ENCODE data around the gene PARP16. TPM values are rescaled to one million over a fixed set of nuclear protein-coding genes. Genes with fewer than 3 reads are reported as not detected.
A peak's percentile ranks its signal among the peaks of the same experiment; 100 is the strongest.

The PARP16 gene, protein sequence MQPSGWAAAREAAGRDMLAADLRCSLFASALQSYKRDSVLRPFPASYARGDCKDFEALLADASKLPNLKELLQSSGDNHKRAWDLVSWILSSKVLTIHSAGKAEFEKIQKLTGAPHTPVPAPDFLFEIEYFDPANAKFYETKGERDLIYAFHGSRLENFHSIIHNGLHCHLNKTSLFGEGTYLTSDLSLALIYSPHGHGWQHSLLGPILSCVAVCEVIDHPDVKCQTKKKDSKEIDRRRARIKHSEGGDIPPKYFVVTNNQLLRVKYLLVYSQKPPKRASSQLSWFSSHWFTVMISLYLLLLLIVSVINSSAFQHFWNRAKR
- 12.9 TPM in 2 replicates for total RNA-seq (2014; rRNA removed; shearing (Covaris generic))

DNA sequence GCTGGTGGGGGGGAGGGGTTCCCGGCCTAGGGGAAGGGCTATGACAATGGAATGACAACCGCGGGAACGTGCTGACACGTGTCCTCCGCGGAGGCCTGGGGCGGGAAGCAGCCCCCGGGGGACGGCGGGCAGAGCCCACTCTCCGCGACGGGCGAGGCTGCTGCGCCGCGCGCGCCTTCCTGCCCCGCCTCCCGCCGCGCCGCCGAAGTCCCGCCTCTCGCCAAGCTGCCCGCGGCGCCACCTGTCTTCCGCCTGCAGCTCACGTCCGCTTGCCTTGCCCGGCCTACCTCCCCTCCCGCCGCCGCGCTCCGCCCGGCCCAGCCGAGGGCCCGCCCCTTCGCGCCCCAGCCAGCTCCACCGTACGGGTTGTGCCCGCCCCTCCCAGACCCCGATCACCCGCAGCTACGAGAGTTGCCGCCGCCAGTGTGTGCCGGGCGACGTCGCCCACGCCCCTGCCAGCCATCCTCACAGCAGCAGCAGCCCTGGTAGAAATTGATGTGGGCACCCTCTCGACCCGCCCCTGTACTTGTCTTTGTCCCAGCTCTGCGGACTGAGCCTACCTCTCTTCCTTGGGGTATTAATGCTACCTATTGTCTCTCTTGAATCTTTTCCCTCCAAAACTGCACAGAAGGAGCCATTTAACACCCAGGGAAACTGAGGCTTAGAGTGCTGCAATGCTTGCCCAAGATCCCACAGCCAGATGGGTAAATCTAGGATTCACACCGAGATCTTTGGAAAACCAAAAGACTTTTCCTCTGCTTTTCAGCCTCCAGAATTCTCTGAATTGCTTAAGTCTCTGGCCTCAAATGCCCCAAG lies at the start of gene PARP16:
Gene PARP16 (minus strand): TSS at position 180 of the 816 bp plus-strand sequence. CDS start 457 bp downstream, outside the sequence.
- H3K4me3 ChIP-seq = peak within 1 kb of the TSS; percentile 67
- no peaks in the 10 kb centered on the region for H3K27me3 ChIP-seq
- H3K4me1 ChIP-seq = peaks cover 3% of the 10 kb centered on the region
- H3K36me3 ChIP-seq = no peaks in the 10 kb centered on the region
- H3K27ac ChIP-seq = peak within 1 kb of the TSS; percentile 63
- DNase-seq = peak; percentile 93 to 95
- H3K9me3 ChIP-seq (replicated peaks) = no peaks in the 10 kb centered on the region

DNA sequence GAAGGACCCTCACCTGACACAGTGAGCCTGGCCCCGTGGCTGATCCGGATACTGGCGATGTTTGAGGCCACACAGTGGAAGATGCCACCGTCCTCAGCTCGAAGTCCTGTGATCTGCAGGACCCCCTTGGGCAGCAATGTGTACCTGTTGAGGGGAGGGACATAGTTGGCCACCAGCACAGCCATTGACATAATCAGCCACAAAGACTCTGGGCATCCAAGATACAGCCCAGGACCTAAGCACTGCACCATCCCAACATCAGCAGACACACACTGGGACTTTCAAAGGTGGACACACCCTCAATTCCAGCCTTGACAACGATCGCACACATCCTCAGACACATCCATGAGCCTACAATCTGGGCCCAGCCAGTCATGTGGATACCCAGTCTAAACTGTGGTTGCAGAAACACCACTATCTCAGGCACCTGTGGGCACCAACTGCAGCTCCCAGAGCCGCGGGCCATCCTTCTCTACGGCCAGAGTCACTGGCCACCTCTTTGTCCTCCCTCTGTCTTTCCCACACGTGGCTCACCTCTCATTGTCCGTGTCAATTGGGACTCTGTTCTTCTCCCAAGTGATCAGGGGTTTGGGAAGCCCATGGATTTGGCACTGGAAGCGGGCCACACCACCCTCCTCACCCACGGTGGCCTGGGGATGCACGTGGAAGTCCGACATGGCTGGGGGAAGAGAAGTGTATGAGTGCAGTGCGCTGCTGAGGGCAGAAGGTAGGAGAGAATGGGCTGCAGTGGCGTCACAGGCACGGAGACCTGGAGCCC lies 48.8 kb upstream of the PARP16 start:
- no peaks in the 10 kb centered on the region for H3K27me3 ChIP-seq
- H3K27ac ChIP-seq = no peak overlapping the region
- H3K36me3 ChIP-seq = no peaks in the 10 kb centered on the region
- no peak for DNase-seq
- H3K4me1 ChIP-seq = peaks cover 5% of the 10 kb centered on the region; the same call in 1 of the 2 replicates
- no peak overlapping the region for H3K4me3 ChIP-seq
- no peaks in the 10 kb centered on the region for H3K9me3 ChIP-seq (replicated peaks)

DNA sequence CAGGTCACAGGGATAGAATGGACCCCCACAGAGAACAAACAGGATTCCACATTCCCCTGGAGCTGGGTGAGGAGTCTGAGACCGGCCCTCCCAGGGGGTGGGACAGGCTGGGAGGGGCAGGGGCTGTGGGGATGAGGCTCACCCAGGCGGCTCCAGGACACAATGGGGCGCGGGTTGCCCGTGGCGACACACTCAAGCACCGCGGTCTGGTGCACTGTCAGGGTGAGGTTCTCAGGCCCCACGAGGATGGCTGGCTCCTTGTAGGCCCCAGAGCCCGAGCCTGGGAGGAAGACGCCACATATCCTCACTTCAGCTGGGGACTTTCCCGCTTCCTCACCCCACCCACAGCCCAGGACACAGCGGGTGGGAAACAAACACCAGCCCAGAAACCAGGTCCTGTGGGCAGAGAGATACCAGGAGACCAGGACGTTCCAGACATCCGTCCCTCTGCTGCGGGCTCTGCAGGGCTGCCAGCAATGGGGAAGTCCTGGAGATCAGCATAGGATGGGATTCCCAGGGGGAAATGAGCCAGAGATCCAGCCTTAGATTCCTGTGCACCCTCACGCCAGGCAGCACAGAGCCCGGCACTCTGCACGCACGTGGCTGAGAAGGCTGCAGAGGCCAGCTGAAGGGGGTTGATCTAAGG lies 48.0 kb upstream of the PARP16 start:
- no peak for DNase-seq
- Histone ChIP-seq H3K4me1 (peaks cover 5% of the 10 kb centered on the region; the same call in 1 of the 2 replicates), H3K27me3 (no peaks in the 10 kb centered on the region), H3K36me3 (no peaks in the 10 kb centered on the region), H3K4me3 (no peak overlapping the region), H3K27ac (no peak overlapping the region), H3K9me3 (replicated peaks) (no peaks in the 10 kb centered on the region)

DNA sequence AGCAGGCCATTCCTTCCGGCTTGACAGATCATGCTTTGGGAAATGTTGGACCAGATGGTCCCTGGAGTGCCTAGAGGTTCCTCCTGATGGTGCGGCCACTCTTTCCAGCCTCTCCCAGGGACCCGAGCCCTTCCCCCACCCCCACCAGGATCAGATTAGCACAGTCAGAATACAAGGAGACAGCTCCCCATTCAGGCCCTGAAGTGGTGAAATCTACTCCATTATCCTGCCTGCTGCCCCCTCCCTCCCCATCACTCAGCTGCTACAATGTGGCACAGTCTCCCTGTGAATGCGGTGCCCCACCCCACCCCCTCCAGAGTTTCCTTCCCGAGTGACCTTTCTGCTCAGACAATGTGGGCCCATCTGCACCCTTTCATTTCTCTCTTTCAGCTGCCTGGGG lies 47.2 kb upstream of the PARP16 start:
- DNase-seq = no peak
- Histone ChIP-seq H3K36me3 (no peaks in the 10 kb centered on the region), H3K27ac (no peak overlapping the region), H3K9me3 (replicated peaks) (no peaks in the 10 kb centered on the region), H3K27me3 (no peaks in the 10 kb centered on the region), H3K4me1 (peaks cover 5% of the 10 kb centered on the region; the same call in 1 of the 2 replicates), H3K4me3 (no peak overlapping the region)

DNA sequence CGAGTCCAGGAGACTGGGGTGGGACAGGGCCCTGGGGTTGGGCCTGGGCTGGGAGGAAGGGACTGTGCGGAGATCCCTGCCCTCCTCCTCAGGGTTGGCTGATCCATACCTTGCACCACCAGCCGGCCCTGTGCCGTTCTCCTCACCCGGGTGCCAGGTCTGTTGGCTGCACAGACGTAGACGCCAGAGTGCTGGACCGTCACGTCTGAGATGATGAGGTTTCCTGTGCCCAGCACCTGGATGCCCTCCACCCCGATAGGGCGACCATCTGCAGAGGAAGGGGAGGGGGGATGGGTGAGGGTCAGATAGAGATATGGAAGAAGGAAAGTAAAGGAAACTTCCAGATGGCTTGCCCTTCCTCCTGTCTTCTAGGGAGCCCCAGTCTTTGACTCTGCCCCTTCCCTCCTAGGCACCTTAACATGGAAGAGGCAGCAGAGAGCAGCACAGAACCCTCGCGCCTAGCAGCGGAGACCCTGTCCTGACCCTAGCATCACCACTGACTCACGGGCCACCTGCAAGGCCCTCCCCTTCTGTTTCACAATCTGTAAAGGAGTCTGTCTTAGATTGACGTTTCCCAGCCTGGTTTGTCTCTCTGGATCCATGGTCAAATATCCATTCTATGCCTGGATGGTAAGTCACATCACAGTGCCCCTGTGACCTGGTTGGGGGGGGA lies 46.6 kb upstream of the PARP16 start:
- Histone ChIP-seq H3K27me3 (no peaks in the 10 kb centered on the region), H3K36me3 (no peaks in the 10 kb centered on the region), H3K4me3 (no peak overlapping the region), H3K4me1 (peaks cover 5% of the 10 kb centered on the region; the same call in 1 of the 2 replicates), H3K9me3 (replicated peaks) (no peaks in the 10 kb centered on the region), H3K27ac (no peak overlapping the region)
- no peak for DNase-seq

DNA sequence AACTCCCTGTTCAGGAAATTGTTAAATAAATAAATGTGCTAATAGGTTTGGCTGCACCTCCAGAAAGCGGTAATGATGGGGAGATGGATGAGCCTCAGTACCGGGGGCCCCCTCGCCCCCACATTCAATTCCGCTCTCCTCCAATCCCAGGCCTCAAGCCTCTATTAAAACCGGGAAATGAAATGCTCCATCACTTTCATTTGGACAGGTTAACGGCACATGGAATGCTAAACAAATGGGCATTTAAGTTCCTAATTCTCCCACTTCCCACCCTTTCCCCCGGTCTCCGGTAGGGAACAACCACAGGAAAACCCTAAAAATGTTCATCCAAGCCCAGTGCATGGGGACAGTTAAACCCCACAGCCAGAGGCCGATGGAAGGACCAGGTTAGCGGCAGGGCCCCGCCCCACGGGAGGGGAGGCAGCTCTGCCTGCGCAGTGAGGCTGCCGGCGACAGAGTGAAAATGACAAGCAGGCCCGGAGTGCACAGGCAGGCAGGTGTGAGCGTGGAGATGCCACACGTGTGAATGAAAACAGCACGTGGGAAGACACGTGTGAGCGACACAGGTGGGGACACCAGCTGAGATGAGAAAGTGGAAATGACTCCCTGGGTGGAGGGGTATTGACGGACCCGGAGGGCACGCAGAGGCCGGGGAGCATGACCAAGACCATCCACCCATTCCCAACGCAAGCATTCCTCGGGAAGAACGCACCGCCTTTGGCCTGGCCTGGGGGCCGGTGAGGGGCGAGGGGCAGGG lies 45.9 kb upstream of the PARP16 start:
- no peaks in the 10 kb centered on the region for H3K9me3 ChIP-seq (replicated peaks)
- H3K27ac ChIP-seq = no peak overlapping the region
- no peak for DNase-seq
- H3K36me3 ChIP-seq = no peaks in the 10 kb centered on the region
- no peak overlapping the region for H3K4me3 ChIP-seq
- H3K4me1 ChIP-seq = peaks cover 3% of the 10 kb centered on the region; the same call in 1 of the 2 replicates
- H3K27me3 ChIP-seq = no peaks in the 10 kb centered on the region

DNA sequence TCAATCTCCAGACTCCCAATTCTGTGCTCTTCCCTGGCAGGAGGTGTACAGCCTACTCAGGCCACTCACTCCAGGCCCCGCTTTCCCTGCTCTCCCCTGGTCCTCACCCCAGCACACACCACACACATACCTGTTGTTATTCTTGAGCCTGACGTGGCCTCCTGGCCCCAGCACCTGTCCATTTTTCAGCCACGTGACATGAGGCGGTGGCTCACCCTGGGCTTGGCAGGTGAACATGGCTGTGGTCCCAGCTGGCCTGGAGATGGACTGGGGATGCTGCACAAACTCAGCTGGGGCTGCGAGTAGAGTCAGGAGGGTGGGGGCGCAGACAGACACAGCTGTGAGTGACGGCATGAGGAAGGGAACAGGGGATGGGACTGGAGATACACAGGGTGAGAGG lies 45.1 kb upstream of the PARP16 start:
- Histone ChIP-seq H3K27me3 (no peaks in the 10 kb centered on the region), H3K4me3 (no peak overlapping the region), H3K36me3 (no peaks in the 10 kb centered on the region), H3K27ac (no peak overlapping the region), H3K4me1 (no peaks in the 10 kb centered on the region; the same call in 1 of the 2 replicates), H3K9me3 (replicated peaks) (no peaks in the 10 kb centered on the region)
- DNase-seq = no peak

DNA sequence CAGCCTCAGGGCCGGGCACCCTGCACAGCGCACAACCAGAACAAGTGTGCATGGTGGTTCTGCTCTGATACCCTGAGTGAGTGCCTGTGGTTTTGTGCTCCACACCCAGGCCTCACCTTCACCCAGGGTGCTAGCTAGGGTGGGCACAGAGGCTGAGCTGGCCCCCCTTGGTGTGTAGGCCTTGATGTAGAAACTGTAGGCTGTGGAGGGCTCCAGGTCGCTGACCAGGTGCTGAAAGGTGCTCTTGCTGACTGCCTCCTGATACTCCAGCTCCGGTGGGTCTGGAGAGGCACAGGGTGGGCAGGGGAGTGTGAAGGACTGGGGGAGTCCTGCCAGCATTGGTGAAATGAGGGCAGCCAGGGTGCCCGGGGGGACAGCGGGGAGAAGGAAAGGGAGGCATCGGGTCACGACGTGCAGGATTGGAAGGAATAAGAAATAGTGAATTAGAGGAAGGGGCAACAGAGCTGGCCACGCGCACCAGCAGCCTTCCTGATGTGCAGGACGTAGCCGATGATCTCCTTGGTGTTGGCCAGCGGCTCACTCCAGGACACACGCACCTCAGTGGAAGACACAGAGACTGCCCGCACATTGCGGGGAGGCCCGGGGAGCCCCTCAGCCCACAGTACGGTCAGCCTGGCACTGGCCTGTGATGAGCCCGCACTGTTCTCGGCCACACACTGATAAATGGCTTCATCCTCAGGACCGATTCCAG lies 44.4 kb upstream of the PARP16 start:
- no peak for DNase-seq
- Histone ChIP-seq H3K4me3 (no peak overlapping the region), H3K27me3 (no peaks in the 10 kb centered on the region), H3K9me3 (replicated peaks) (no peaks in the 10 kb centered on the region), H3K4me1 (no peaks in the 10 kb centered on the region; the same call in 1 of the 2 replicates), H3K27ac (no peak overlapping the region), H3K36me3 (no peaks in the 10 kb centered on the region)

DNA sequence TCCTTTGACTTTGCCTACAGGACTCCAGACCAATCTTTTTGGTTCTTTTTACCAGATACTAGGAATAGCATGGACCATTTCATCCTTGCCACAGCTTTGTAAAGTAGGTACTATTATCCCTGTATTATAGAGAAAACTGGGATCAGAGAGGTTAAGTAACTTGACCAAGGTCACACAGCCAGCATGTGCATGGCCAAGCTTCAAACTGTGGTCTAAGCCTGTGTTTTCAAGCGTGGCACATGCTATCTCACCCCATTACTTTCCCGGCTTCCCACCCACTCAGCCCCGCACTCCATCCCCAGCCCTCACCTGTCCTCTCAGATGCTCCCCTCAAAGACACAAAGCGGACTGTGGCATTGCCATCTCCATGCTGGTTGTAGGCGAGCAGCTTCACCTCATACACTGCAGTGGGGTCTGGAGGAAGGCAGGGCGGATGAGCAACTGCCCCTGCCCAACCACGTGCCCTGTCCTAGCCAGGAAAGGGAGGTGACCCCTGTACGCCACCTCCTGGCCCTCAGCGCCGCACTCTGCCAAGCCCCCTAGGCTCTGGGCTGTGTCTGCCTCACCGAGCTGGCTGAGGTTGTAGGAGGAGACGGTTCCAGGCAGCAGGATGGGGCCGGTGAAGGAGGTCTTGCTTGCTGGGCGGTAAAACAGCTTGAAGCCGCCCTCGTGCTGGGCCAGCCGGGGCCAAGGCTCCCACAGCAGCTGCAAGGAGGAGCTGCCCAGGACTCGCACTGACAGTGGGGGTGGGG lies 43.5 kb upstream of the PARP16 start:
- no peaks in the 10 kb centered on the region for H3K36me3 ChIP-seq
- DNase-seq = no peak

DNA sequence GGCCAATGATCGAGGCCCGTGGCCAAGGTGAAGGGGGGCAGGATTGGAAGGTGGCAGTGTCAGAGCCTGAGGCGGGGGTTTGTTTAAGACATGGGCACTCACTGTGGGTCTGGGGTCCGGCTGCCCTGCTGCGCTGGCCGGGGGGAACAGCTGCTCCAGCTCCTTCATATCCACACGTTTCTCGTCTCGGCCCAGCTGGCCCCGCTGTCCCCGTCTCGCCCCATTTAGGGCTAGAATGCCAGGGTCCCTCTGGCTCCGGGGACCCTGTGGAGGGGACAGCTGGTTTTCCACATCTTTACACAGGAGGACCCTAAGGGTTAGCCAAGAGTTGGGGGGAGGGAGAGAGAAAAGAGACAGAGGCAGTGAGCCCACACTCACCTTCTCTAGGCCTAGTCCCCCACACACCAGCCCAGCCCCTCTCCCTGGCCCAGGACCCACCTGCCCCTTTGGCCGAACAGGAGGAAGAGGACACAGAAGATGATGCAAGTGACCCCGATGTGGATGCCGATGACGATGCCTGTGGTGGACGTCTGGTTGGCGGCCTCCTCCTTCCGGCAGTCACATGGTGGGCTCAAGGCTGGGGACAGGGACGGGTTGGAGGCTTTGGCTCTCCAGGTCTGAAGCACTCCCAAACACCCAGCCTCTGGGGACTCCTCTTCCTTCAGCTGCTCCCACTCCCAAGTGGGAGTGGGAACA lies 42.8 kb upstream of the PARP16 start:
- Histone ChIP-seq H3K27me3 (no peaks in the 10 kb centered on the region), H3K36me3 (no peaks in the 10 kb centered on the region), H3K9me3 (replicated peaks) (no peaks in the 10 kb centered on the region), H3K4me1 (no peaks in the 10 kb centered on the region; the same call in 1 of the 2 replicates), H3K4me3 (no peak overlapping the region), H3K27ac (no peak overlapping the region)
- DNase-seq = no peak

More for the DNA sequence above, 43.5 kb upstream of the PARP16 start:
- H3K27me3 ChIP-seq = no peaks in the 10 kb centered on the region
- H3K27ac ChIP-seq = no peak overlapping the region
- H3K9me3 ChIP-seq (replicated peaks) = no peaks in the 10 kb centered on the region
- H3K4me1 ChIP-seq = no peaks in the 10 kb centered on the region; the same call in 1 of the 2 replicates
- H3K4me3 ChIP-seq = no peak overlapping the region

DNA sequence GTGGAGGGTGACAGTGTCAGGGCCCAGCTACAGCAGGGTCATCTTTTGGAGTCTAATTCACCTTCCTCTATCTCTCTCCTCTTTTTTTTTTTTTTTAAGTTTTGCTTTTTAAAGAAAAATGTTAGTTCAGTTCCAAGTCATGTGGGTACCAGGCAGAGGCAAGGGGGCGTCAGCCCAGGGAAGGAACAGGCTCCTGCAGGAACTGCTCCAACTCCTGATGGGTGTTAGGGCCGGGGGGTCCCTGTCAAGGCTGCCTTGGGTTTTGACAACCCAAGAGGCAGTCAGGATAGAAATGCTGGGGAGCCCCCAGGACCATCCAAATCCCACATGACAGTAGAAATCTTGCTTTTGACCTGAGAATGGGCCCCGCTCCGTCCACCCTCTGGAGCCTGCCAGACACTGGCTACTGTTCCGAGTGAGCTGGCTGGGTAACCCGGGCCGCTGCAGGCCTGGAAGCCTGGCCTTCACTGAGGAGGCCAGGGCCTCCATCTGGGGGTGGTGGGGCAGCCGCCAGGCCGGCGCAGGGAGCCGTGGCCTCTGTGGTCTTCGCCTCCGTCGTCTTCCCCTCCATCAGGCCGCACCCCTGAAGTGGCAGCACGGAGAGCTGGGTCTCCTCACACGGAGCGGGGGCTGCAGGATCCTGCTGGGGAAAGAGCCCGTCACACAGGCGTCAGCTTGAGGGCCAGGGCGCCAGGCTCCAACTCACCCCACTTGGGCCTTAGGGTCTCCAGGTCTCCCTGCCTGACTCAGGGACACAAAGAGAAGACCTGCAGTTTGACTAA lies 42.0 kb upstream of the PARP16 start:
- Histone ChIP-seq H3K27ac (no peak overlapping the region), H3K9me3 (replicated peaks) (no peaks in the 10 kb centered on the region)

More for the DNA sequence above, 42.0 kb upstream of the PARP16 start:
- Histone ChIP-seq H3K27me3 (no peaks in the 10 kb centered on the region), H3K4me3 (no peak overlapping the region), H3K4me1 (no peaks in the 10 kb centered on the region; the same call in 1 of the 2 replicates), H3K36me3 (no peaks in the 10 kb centered on the region)
- DNase-seq = no peak

Data from SJCRH30 (cell line).